ENCODE measurements around the gene GALNT9.

DNA sequence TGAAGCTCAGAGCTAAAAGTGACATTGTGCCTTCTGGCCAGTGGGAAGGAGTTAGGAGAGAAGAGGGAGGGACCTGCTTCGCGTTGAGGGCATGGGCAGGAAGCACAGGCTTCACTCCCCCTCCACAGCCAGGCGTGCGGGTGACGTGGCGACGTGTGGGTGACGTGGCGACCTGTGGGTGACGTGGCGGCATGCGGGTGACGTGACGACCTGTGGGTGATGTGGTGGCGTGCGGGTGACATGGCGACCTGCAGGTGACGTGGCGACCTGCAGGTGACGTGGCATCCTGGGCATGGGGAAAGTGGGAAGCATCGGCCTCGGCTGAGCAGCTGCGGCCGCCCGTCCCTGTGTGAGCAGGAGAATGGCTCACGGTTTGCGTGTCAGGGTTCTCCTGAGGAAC, 8.2 kb upstream of the GALNT9 start:
- TF ChIP-seq CTCF (IDR thresholded peaks at IDR 0.05) (no peak), POLR2AphosphoS5 (IDR thresholded peaks at IDR 0.05) (no peak), EP300 (IDR thresholded peaks at IDR 0.05) (no peak)

All from sigmoid colon (tissue), 4 donors.